ENCODE results near the gene TUBB4B.

GRCh38 chr9:137217276-137218211 is 23.5 kb upstream of the TUBB4B start:
- TF ChIP-seq CTCF (conservative IDR thresholded peaks at IDR 0.05; ENCODE audit: low read depth, low read length) (no peak), EZH2 (IDR thresholded peaks at IDR 0.05; ENCODE audit: borderline replicate concordance, low read depth, low read length, poor library complexity, severe bottlenecking) (no peak)
